Hematopoietic multipotent progenitor cell treated with erythropoietin and hydrocortisone succinate and interleukin-3 and kit ligand, for 6 days (in vitro differentiated cells): ENCODE data around the gene ENTREP3.
"Not testable (repeated sequence)": the region's sequence is repeated elsewhere in the genome, so short reads cannot be mapped to it uniquely, and the experiment has no call there.

Experiments
- DNase-seq: peaks from one replicate; pipeline ENCODE4 v3.0.0-alpha.2; 2015

ENTREP3 gene

GRCh38 chr1:155250633-155251449, 4.4 kb downstream of the ENTREP3 start:
- DNase-seq, result peak; percentile 99

GRCh38 chr1:155250246-155250632, 5.0 kb downstream of the ENTREP3 start:
- peak; percentile 54 for DNase-seq

- DNase-seq, result peak; percentile 94
These were observed 7.4 kb downstream of the ENTREP3 start for GRCh38 chr1:155247667-155248553.

DNA sequence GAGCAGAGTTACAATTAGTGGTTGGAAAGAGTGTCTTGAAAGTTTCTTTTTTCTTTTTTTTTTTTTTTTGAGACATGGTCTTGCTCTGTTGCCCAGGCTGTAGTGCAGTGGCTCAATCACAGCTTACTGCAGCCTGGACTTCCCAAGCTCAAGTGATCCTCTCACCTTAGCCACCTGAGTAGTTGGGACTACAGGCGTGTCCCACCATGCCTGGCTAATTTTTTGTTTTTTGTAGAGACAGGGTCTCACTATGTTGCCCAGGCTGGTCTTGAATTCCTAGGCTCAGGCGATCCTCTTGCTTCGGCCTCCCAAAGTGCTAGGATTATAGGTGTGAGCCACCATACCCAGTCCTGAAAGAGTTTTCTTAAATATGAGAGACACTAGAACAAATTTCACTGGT, 8.5 kb downstream of the ENTREP3 start:
- not testable (repeated sequence) for DNase-seq

DNA sequence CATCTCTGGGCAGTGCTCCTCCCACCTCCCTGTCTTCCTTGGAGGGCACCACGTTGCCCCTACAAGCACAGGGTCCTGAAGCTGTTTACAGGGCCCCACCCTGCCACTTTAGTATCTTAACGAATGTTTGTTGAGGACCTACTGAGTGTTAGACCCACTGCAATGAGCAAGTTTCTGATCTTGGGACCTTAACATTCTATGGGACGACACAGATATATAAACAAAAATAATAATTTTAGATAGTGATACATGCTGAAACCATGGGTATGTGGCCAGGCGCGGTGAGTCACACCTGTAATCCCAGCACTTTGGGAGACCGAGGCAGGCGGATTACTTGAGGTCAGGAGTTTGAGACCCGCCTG, 10.1 kb downstream of the ENTREP3 start:
- DNase-seq, result no peak

GRCh38 chr1:155244368-155245162, 10.7 kb downstream of the ENTREP3 start:
- peak; percentile 100 for DNase-seq

DNA sequence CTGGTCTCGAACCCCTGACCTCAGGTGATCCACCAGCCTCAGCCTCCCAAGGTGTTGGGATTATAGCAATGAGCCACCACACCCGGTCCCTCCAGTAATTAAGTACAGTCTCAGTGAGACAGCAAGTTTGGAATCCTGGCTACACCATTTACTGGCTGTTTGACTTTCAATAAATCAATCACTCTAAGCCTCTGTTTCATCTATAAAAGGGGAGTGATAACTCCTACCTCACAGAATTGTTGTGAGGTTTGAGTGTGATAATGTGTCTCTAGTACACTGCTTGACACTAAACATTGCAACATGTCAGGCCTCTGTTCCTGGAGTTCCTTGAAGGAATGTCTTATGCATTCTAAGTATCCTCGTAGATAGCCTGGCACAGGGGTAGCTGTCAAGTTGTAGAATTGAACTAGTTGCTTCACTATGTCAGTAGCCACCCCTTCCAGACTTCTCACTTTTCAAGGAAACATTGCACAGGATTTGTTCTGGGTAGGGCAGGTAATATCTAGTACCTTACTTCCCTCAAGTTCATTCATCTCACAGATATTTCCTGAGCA, 12.4 kb downstream of the ENTREP3 start:
- DNase-seq, result no peak

GRCh38 chr1:155241841-155242264, 13.4 kb downstream of the ENTREP3 start:
- peak; percentile 66 for DNase-seq

DNA sequence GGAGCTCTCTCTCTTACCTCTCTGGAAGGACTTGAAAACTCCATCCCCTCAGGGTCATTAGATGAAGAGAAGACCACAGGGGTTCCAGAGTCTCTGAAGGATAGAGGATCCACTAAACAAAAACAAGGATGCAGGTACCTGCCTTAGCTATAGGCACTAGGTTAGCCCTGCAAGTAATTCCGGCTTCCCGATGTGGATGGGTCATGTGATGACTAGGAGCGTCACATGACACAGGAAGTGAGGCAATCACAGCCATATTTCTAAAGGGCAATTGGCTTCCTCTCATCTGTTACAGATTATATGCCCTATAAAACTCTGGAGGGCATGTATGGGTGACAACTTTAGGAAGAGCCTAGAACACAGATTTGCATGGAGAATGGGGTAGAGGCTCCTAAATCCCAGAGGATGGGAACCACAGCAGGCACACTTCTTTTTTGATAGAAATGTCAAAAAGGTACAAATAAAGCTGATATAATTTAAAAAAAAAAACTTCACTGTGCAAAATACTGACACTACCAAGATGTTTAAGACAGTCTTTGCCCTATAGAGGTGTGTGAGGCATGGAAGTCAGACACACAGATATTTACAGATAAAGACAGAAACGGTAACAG, 14.1 kb downstream of the ENTREP3 start:
- peak; percentile 96 for DNase-seq

GRCh38 chr1:155236451-155236850, 18.8 kb downstream of the ENTREP3 start:
- no peak for DNase-seq

DNA sequence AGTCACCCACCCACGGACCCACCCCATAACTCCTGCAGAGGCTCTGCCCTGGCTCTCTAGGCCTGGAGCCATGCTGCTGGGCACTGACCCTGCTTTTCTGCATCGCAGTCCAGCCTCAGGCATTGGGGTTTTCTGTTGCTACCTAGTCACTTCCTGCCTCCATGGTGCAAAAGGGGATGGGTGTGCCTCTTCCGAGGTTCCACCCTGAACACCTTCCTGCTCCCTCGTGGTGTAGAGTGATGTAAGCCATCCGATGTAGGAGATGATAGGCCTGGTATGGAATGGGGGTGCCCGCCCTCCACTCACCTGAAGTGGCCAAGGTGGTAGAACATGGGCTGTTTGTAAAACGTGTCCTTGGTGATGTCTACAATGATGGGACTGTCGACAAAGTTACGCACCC, 19.9 kb downstream of the ENTREP3 start:
- not testable (repeated sequence) for DNase-seq

GRCh38 chr1:155233502-155233901, 21.8 kb downstream of the ENTREP3 start:
- not testable (repeated sequence) for DNase-seq

GRCh38 chr1:155232001-155232978, 23.0 kb downstream of the ENTREP3 start:
- not testable (repeated sequence) for DNase-seq

GRCh38 chr1:155231302-155231701, 24.0 kb downstream of the ENTREP3 start:
- not testable (repeated sequence) for DNase-seq

DNA sequence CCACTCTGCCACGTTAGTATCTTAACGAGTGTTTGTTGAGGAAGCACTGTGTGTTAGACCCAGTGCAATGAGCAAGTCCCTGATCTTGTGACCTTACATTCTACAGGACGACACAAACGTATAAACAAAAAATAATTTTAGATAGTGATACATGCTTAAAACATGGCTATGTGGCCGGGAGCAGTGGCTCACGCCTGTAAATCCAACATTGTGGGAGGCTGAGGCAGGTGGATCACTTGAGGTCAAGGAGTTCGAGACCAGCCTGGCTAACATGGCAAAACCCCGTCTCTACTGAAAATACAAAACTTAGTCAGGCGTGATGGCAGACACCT, 27.2 kb downstream of the ENTREP3 start:
- DNase-seq, result no peak

- peak; percentile 100 for DNase-seq
These were observed 27.8 kb downstream of the ENTREP3 start for GRCh38 chr1:155227261-155228095.

- peak; percentile 84 for DNase-seq
These were observed 28.4 kb downstream of the ENTREP3 start for GRCh38 chr1:155226910-155227260.

- DNase-seq, result peak; percentile 96
These were observed 28.9 kb downstream of the ENTREP3 start for GRCh38 chr1:155226188-155226909.

DNA sequence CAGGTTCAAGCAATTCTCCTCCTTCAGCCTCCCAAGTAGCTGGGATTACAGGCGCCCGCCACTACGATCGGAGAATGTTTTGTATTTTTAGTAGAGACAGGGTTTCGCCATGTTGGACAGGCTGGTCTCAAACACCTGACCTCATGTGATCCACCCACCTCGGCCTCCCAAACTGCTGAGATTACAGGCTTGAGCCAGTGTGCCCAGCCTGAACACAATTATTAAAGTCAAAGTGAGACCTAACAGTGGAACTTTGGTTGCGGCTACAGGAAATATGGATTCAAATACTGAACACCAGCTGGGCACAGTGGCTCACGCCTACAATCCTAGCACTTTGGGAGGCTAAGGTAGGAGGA, 29.9 kb downstream of the ENTREP3 start:
- DNase-seq, result not testable (repeated sequence)

- DNase-seq, result no peak
These were observed 32.2 kb downstream of the ENTREP3 start for GRCh38 chr1:155223047-155223446.
